ENCODE measurements around the gene FBXL20. TPM values are rescaled to one million over a fixed set of nuclear protein-coding genes. Genes with fewer than 3 reads are reported as not detected.
"Not testable (repeated sequence)": the region's sequence is repeated elsewhere in the genome, so short reads cannot be mapped to it uniquely, and the experiment has no call there.

The FBXL20 gene
- total RNA-seq, 2 donors from 2014 or later: 15.6 to 18.1 TPM

GRCh38 chr17:39281806-39282205 lies 119.6 kb downstream of the FBXL20 start:
- H3K4me1 ChIP-seq (ENCODE audit: control insufficient read depth, insufficient read depth, low read length): peaks cover 5% of the 10 kb centered on the region
- peak overlapping the region; percentile 47 for H3K9ac ChIP-seq (ENCODE audit: extremely low read depth, low read length, poor library complexity, severe bottlenecking)
- no peaks in the 10 kb centered on the region for H3K27me3 ChIP-seq (ENCODE audit: control insufficient read depth, insufficient read depth, low read length, poor library complexity, severe bottlenecking)
- Mint-ChIP-seq H3K4me1 (peaks cover 19% of the 10 kb centered on the region), H3K27me3 (ENCODE audit: insufficient read depth) (no peaks in the 10 kb centered on the region), H3K36me3 (ENCODE audit: low read depth) (peaks cover 4% of the 10 kb centered on the region), H3K27ac (peak overlapping the region; percentile 73), H3K4me3 (peak overlapping the region; percentile 6), H3K9me3 (no peaks in the 10 kb centered on the region)
- no peaks in the 10 kb centered on the region for H3K9me3 ChIP-seq (ENCODE audit: control insufficient read depth, low read length)
- DNase-seq: no peak
- WGBS, 2 experiments (ENCODE audit: insufficient coverage in 1 of 2, insufficient read length in 1 of 2): 93% methylated on average over 1 of the region's 1 CpG; no CpG with 5 or more reads in 1 of the 2 experiments
- no peak overlapping the region for H3K27ac ChIP-seq (ENCODE audit: low read depth, low read length)
- no peaks in the 10 kb centered on the region for H3K36me3 ChIP-seq (ENCODE audit: control insufficient read depth, insufficient read depth, low read length)
- H3K4me3 ChIP-seq (ENCODE audit: low read length): peak overlapping the region; percentile 65
- TF ChIP-seq CTCF (conservative IDR thresholded peaks at IDR 0.05): no peak

- H3K27ac ChIP-seq (ENCODE audit: low read depth, low read length); H3K9me3 ChIP-seq (ENCODE audit: control insufficient read depth, low read length); H3K9me3 Mint-ChIP-seq; H3K9ac ChIP-seq (ENCODE audit: extremely low read depth, low read length, poor library complexity, severe bottlenecking); H3K4me3 Mint-ChIP-seq; H3K27ac Mint-ChIP-seq; H3K36me3 ChIP-seq (ENCODE audit: control insufficient read depth, insufficient read depth, low read length); H3K4me1 ChIP-seq (ENCODE audit: control insufficient read depth, insufficient read depth, low read length); H3K27me3 ChIP-seq (ENCODE audit: control insufficient read depth, insufficient read depth, low read length, poor library complexity, severe bottlenecking); H3K4me3 ChIP-seq (ENCODE audit: low read length); H3K27me3 Mint-ChIP-seq (ENCODE audit: insufficient read depth); DNase-seq: not testable (repeated sequence)
- peaks cover 19% of the 10 kb centered on the region for H3K36me3 Mint-ChIP-seq (ENCODE audit: low read depth)
- H3K4me1 Mint-ChIP-seq: peaks cover 28% of the 10 kb centered on the region
- WGBS, 2 experiments (ENCODE audit: insufficient coverage in 1 of 2, insufficient read length in 1 of 2): 91 to 100% methylated on average over 2 to 8 of the region's 8 CpGs
Measured at GRCh38 chr17:39278246-39278645, 123.2 kb downstream of the FBXL20 start.

- Mint-ChIP-seq H3K36me3 (ENCODE audit: low read depth) (peaks cover 26% of the 10 kb centered on the region), H3K27me3 (ENCODE audit: insufficient read depth) (no peaks in the 10 kb centered on the region), H3K4me1 (peaks cover 24% of the 10 kb centered on the region), H3K4me3 (no peak overlapping the region), H3K27ac (no peak overlapping the region), H3K9me3 (no peaks in the 10 kb centered on the region)
- no peak overlapping the region for H3K27ac ChIP-seq (ENCODE audit: low read depth, low read length)
- peaks cover 6% of the 10 kb centered on the region for H3K36me3 ChIP-seq (ENCODE audit: control insufficient read depth, insufficient read depth, low read length)
- TF ChIP-seq CTCF (conservative IDR thresholded peaks at IDR 0.05): no peak
- no peak for DNase-seq
- peaks cover 5% of the 10 kb centered on the region for H3K4me1 ChIP-seq (ENCODE audit: control insufficient read depth, insufficient read depth, low read length)
- H3K4me3 ChIP-seq (ENCODE audit: low read length): no peak overlapping the region
- WGBS, 2 experiments (ENCODE audit: insufficient coverage in 1 of 2, insufficient read length in 1 of 2): 92 to 95% methylated on average over 6 of the region's 6 CpGs
- H3K9me3 ChIP-seq (ENCODE audit: control insufficient read depth, low read length): no peaks in the 10 kb centered on the region
- H3K9ac ChIP-seq (ENCODE audit: extremely low read depth, low read length, poor library complexity, severe bottlenecking): no peak overlapping the region
- H3K27me3 ChIP-seq (ENCODE audit: control insufficient read depth, insufficient read depth, low read length, poor library complexity, severe bottlenecking): no peaks in the 10 kb centered on the region
Measured at GRCh38 chr17:39277110-39277509, 124.3 kb downstream of the FBXL20 start.

GRCh38 chr17:39276113-39276512 lies 125.3 kb downstream of the FBXL20 start:
- no peaks in the 10 kb centered on the region for H3K9me3 ChIP-seq (ENCODE audit: control insufficient read depth, low read length)
- no peaks in the 10 kb centered on the region for H3K27me3 Mint-ChIP-seq (ENCODE audit: insufficient read depth)
- no peak overlapping the region for H3K4me3 ChIP-seq (ENCODE audit: low read length)
- H3K27ac ChIP-seq (ENCODE audit: low read depth, low read length): no peak overlapping the region
- peaks cover 14% of the 10 kb centered on the region for H3K4me1 Mint-ChIP-seq
- peaks cover 27% of the 10 kb centered on the region for H3K36me3 Mint-ChIP-seq (ENCODE audit: low read depth)
- H3K27ac Mint-ChIP-seq: no peak overlapping the region
- H3K27me3 ChIP-seq (ENCODE audit: control insufficient read depth, insufficient read depth, low read length, poor library complexity, severe bottlenecking): no peaks in the 10 kb centered on the region
- no peaks in the 10 kb centered on the region for H3K9me3 Mint-ChIP-seq
- WGBS, 2 experiments (ENCODE audit: insufficient coverage in 1 of 2, insufficient read length in 1 of 2): 94% methylated on average over 7 of the region's 8 CpGs; no CpG with 5 or more reads in 1 of the 2 experiments
- no peak for DNase-seq
- peaks cover 6% of the 10 kb centered on the region for H3K36me3 ChIP-seq (ENCODE audit: control insufficient read depth, insufficient read depth, low read length)
- H3K4me3 Mint-ChIP-seq: no peak overlapping the region
- no peak overlapping the region for H3K9ac ChIP-seq (ENCODE audit: extremely low read depth, low read length, poor library complexity, severe bottlenecking)
- H3K4me1 ChIP-seq (ENCODE audit: control insufficient read depth, insufficient read depth, low read length): peaks cover under 1% of the 10 kb centered on the region
- no peak for TF ChIP-seq CTCF (conservative IDR thresholded peaks at IDR 0.05)

Measured in endodermal cell (in vitro differentiated cells).